SU-DHL-6 (cell line): Measurements from ENCODE around the gene VANGL2.

Experiments
- CTCF ChIP-seq: fragments of 200-600 bp; sonication (generic); IDR thresholded peaks from one replicate; pipeline ENCODE4 v1.5.1; 2017; ENCODE audit warnings: antibody characterized with exemption, mild to moderate bottlenecking, low read length, moderate library complexity; ENCODE audit not compliant: insufficient read depth, poor library complexity, severe bottlenecking
- EZH2phosphoT487 ChIP-seq: fragments of 200-600 bp; sonication (generic), shearing (Covaris generic); conservative IDR thresholded peaks from 2 replicates; pipeline ENCODE4 v1.6.1; 2018; ENCODE audit warnings: mild to moderate bottlenecking, antibody characterized with exemption, low read length, moderate library complexity, mixed read lengths

GRCh38 chr1:160363951-160364735 lies 36.2 kb upstream of the VANGL2 start:
- TF ChIP-seq CTCF = no peak
- TF ChIP-seq EZH2phosphoT487 = no peak
